HUES6 (cell line): Measurements from ENCODE around the gene DMD.
A peak's percentile ranks its signal among the peaks of the same experiment; 100 is the strongest.

ENCODE experiments used
- H3K27ac ChIP-seq: 2 replicates; pipeline ENCODE4 v1.7.0; 2013; ENCODE audit warnings: low read depth, mild to moderate bottlenecking, low read length, inconsistent platforms
- H3K27me3 ChIP-seq: 2 replicates; pipeline ENCODE4 v1.6.1; 2013; ENCODE audit warnings: low read length; ENCODE audit not compliant: control insufficient read depth, insufficient read depth
- H3K36me3 ChIP-seq: 2 replicates; pipeline ENCODE4 v1.6.1; 2013; ENCODE audit warnings: low read length; ENCODE audit not compliant: control insufficient read depth, insufficient read depth
- H3K4me1 ChIP-seq: 2 replicates; pipeline ENCODE4 v1.6.1; 2013; ENCODE audit warnings: low read length; ENCODE audit not compliant: control insufficient read depth, insufficient read depth
- H3K4me3 ChIP-seq: 2 replicates; pipeline ENCODE4 v1.5.1; 2013; ENCODE audit warnings: low read depth, low read length
- H3K9ac ChIP-seq: one replicate; pipeline ENCODE4 v1.6.1; 2013; ENCODE audit warnings: mild to moderate bottlenecking, low read length
- H3K9me3 ChIP-seq: 2 replicates; pipeline ENCODE4 v1.6.1; 2013; ENCODE audit warnings: low read depth, low read length; ENCODE audit not compliant: control insufficient read depth, insufficient read depth

Gene DMD

GRCh38 chrX:31265383-31265782 is 1946.0 kb downstream of the DMD start:
- H3K27me3 ChIP-seq = peaks cover 12% of the 10 kb centered on the region; the same call in 1 of the 2 replicates
- no peaks in the 10 kb centered on the region for H3K36me3 ChIP-seq
- no peaks in the 10 kb centered on the region for H3K9me3 ChIP-seq
- H3K9ac ChIP-seq = no peak overlapping the region
- H3K27ac ChIP-seq = no peak overlapping the region
- peak overlapping the region; percentile 32; the same call in 1 of the 2 replicates for H3K4me3 ChIP-seq
- peaks cover 24% of the 10 kb centered on the region for H3K4me1 ChIP-seq

GRCh38 chrX:31260351-31260750 is 1951.0 kb downstream of the DMD start:
- Histone ChIP-seq H3K27me3 (peaks cover 6% of the 10 kb centered on the region; the same call in 1 of the 2 replicates), H3K27ac (no peak overlapping the region), H3K4me3 (no peak overlapping the region), H3K4me1 (peaks cover 18% of the 10 kb centered on the region), H3K9me3 (no peaks in the 10 kb centered on the region), H3K36me3 (no peaks in the 10 kb centered on the region), H3K9ac (no peak overlapping the region)

GRCh38 chrX:31258166-31258565 is 1953.2 kb downstream of the DMD start:
- H3K4me3 ChIP-seq = no peak overlapping the region

GRCh38 chrX:31255310-31256033 is 1955.9 kb downstream of the DMD start:
- Histone ChIP-seq H3K4me3 (no peak overlapping the region), H3K9me3 (no peaks in the 10 kb centered on the region), H3K27ac (no peak overlapping the region), H3K27me3 (no peaks in the 10 kb centered on the region; the same call in 1 of the 2 replicates), H3K9ac (no peak overlapping the region), H3K36me3 (no peaks in the 10 kb centered on the region), H3K4me1 (no peaks in the 10 kb centered on the region)

More at GRCh38 chrX:31258166-31258565, 1953.2 kb downstream of the DMD start:
- Histone ChIP-seq H3K36me3 (no peaks in the 10 kb centered on the region), H3K9me3 (no peaks in the 10 kb centered on the region), H3K4me1 (peaks cover 5% of the 10 kb centered on the region; the same call in 1 of the 2 replicates), H3K27ac (no peak overlapping the region), H3K9ac (no peak overlapping the region), H3K27me3 (no peaks in the 10 kb centered on the region; the same call in 1 of the 2 replicates)

GRCh38 chrX:31252133-31252532 is 1959.2 kb downstream of the DMD start:
- H3K4me3 ChIP-seq = no peak overlapping the region
- H3K36me3 ChIP-seq = no peaks in the 10 kb centered on the region
- H3K9me3 ChIP-seq = no peaks in the 10 kb centered on the region
- no peak overlapping the region for H3K27ac ChIP-seq
- H3K27me3 ChIP-seq = no peaks in the 10 kb centered on the region
- no peak overlapping the region for H3K9ac ChIP-seq
- H3K4me1 ChIP-seq = no peaks in the 10 kb centered on the region

GRCh38 chrX:31251336-31251735 is 1960.0 kb downstream of the DMD start:
- Histone ChIP-seq H3K27me3 (no peaks in the 10 kb centered on the region), H3K36me3 (no peaks in the 10 kb centered on the region), H3K9me3 (no peaks in the 10 kb centered on the region)

GRCh38 chrX:31245714-31246113 is 1965.6 kb downstream of the DMD start:
- no peaks in the 10 kb centered on the region for H3K27me3 ChIP-seq
- H3K36me3 ChIP-seq = no peaks in the 10 kb centered on the region
- H3K4me1 ChIP-seq = 0 out of 2 replicates have a peak, but pooled peaks cover 7% of the 10 kb centered on the region
- no peak overlapping the region for H3K9ac ChIP-seq
- H3K4me3 ChIP-seq = no peak overlapping the region
- no peak overlapping the region for H3K27ac ChIP-seq
- H3K9me3 ChIP-seq = no peaks in the 10 kb centered on the region

More at GRCh38 chrX:31251336-31251735, 1960.0 kb downstream of the DMD start:
- Histone ChIP-seq H3K4me3 (no peak overlapping the region), H3K4me1 (no peaks in the 10 kb centered on the region), H3K27ac (no peak overlapping the region), H3K9ac (no peak overlapping the region)

GRCh38 chrX:31243804-31244203 is 1967.5 kb downstream of the DMD start:
- Histone ChIP-seq H3K27ac (no peak overlapping the region), H3K9ac (no peak overlapping the region)

GRCh38 chrX:31240982-31241381 is 1970.4 kb downstream of the DMD start:
- Histone ChIP-seq H3K27me3 (no peaks in the 10 kb centered on the region), H3K4me3 (no peak overlapping the region)

More at GRCh38 chrX:31243804-31244203, 1967.5 kb downstream of the DMD start:
- Histone ChIP-seq H3K4me1 (peaks cover 8% of the 10 kb centered on the region), H3K27me3 (no peaks in the 10 kb centered on the region), H3K9me3 (no peaks in the 10 kb centered on the region), H3K36me3 (no peaks in the 10 kb centered on the region), H3K4me3 (no peak overlapping the region)

GRCh38 chrX:31237189-31237588 is 1974.2 kb downstream of the DMD start:
- Histone ChIP-seq H3K4me1 (peaks cover 47% of the 10 kb centered on the region), H3K27ac (no peak overlapping the region)

More at GRCh38 chrX:31240982-31241381, 1970.4 kb downstream of the DMD start:
- Histone ChIP-seq H3K36me3 (no peaks in the 10 kb centered on the region), H3K9ac (no peak overlapping the region), H3K27ac (no peak overlapping the region), H3K9me3 (no peaks in the 10 kb centered on the region), H3K4me1 (peaks cover 18% of the 10 kb centered on the region)

GRCh38 chrX:31236231-31236630 is 1975.1 kb downstream of the DMD start:
- Histone ChIP-seq H3K36me3 (no peaks in the 10 kb centered on the region), H3K27me3 (no peaks in the 10 kb centered on the region; the same call in 1 of the 2 replicates), H3K9me3 (no peaks in the 10 kb centered on the region), H3K27ac (no peak overlapping the region), H3K9ac (no peak overlapping the region), H3K4me1 (peaks cover 44% of the 10 kb centered on the region), H3K4me3 (no peak overlapping the region)

More at GRCh38 chrX:31237189-31237588, 1974.2 kb downstream of the DMD start:
- H3K36me3 ChIP-seq = no peaks in the 10 kb centered on the region
- H3K4me3 ChIP-seq = no peak overlapping the region
- H3K9me3 ChIP-seq = no peaks in the 10 kb centered on the region
- H3K9ac ChIP-seq = no peak overlapping the region
- H3K27me3 ChIP-seq = no peaks in the 10 kb centered on the region; the same call in 1 of the 2 replicates
